NCI-H82 treated with DMSO at 0.1 percent for 48 hours (cell line): ENCODE measurements around the gene FRS2.

Experiments
- DNase-seq: peaks from one replicate; lab custom pipeline; 2025; ENCODE audit not compliant: unreplicated experiment; lab: John Stamatoyannopoulos, UW

The FRS2 gene

GRCh38 chr12:69524331-69524630 lies 54.1 kb downstream of the FRS2 start:
- no peak for DNase-seq

- no peak for DNase-seq
These were observed 54.7 kb downstream of the FRS2 start for GRCh38 chr12:69524755-69525469.

GRCh38 chr12:69527506-69528272 lies 57.5 kb downstream of the FRS2 start:
- no peak for DNase-seq

GRCh38 chr12:69529021-69529420 lies 58.8 kb downstream of the FRS2 start:
- DNase-seq, result no peak

- no peak for DNase-seq
These were observed 63.7 kb downstream of the FRS2 start for GRCh38 chr12:69533844-69534243.

GRCh38 chr12:69534389-69534822 lies 64.2 kb downstream of the FRS2 start:
- DNase-seq, result no peak

GRCh38 chr12:69540987-69541386 lies 70.8 kb downstream of the FRS2 start:
- no peak for DNase-seq

- no peak for DNase-seq
These were observed 73.9 kb downstream of the FRS2 start for GRCh38 chr12:69544087-69544486.

- no peak for DNase-seq
These were observed 74.9 kb downstream of the FRS2 start for GRCh38 chr12:69545081-69545480.

GRCh38 chr12:69546693-69547438 lies 76.7 kb downstream of the FRS2 start:
- DNase-seq, result no peak

GRCh38 chr12:69548687-69549086 lies 78.5 kb downstream of the FRS2 start:
- no peak for DNase-seq

GRCh38 chr12:69550569-69551350 lies 80.6 kb downstream of the FRS2 start:
- no peak for DNase-seq

GRCh38 chr12:69553628-69554248 lies 83.5 kb downstream of the FRS2 start:
- peak; percentile 15 for DNase-seq

- no peak for DNase-seq
These were observed 85.3 kb downstream of the FRS2 start for GRCh38 chr12:69555461-69555860.

- no peak for DNase-seq
These were observed 86.2 kb downstream of the FRS2 start for GRCh38 chr12:69556383-69556782.

GRCh38 chr12:69563166-69563762 lies 93.1 kb downstream of the FRS2 start:
- no peak for DNase-seq

GRCh38 chr12:69566603-69567002 lies 96.4 kb downstream of the FRS2 start:
- no peak for DNase-seq

- DNase-seq, result no peak
These were observed 99.0 kb downstream of the FRS2 start for GRCh38 chr12:69569236-69569635.

GRCh38 chr12:69570000-69570516 lies 99.9 kb downstream of the FRS2 start:
- DNase-seq, result no peak
